ENCODE results near the gene FAT1.

FAT1 gene

GRCh38 chr4:186725469-186726425, 2.1 kb upstream of the FAT1 start:
- DNase-seq (ENCODE audit: low read depth in 3 of 3), result no peak

GRCh38 chr4:186724864-186725468, 1.3 kb upstream of the FAT1 start:
- DNase-seq (ENCODE audit: low read depth in 3 of 3), result no peak

GRCh38 chr4:186724058-186724863, 605 bp upstream of the FAT1 start:
- no peak for DNase-seq (ENCODE audit: low read depth in 3 of 3)

- no peak for DNase-seq (ENCODE audit: low read depth in 3 of 3)
These were observed 812 bp downstream of the FAT1 start for GRCh38 chr4:186722796-186723291.

GRCh38 chr4:186719925-186720694, 3.5 kb downstream of the FAT1 start:
- no peak for DNase-seq (ENCODE audit: low read depth in 3 of 3)

GRCh38 chr4:186717556-186717955, 6.1 kb downstream of the FAT1 start:
- no peak for DNase-seq (ENCODE audit: low read depth in 3 of 3)

- no peak for DNase-seq (ENCODE audit: low read depth in 3 of 3)
These were observed 8.6 kb downstream of the FAT1 start for GRCh38 chr4:186715077-186715476.

GRCh38 chr4:186714006-186714675, 9.5 kb downstream of the FAT1 start:
- no peak for DNase-seq (ENCODE audit: low read depth in 3 of 3)

GRCh38 chr4:186712690-186713089, 11.0 kb downstream of the FAT1 start:
- no peak for DNase-seq (ENCODE audit: low read depth in 3 of 3)

GRCh38 chr4:186710521-186711119, 13.0 kb downstream of the FAT1 start:
- no peak for DNase-seq (ENCODE audit: low read depth in 3 of 3)

- no peak for DNase-seq (ENCODE audit: low read depth in 3 of 3)
These were observed 14.1 kb downstream of the FAT1 start for GRCh38 chr4:186709517-186709916.

- DNase-seq (ENCODE audit: low read depth in 3 of 3), result no peak
These were observed 15.1 kb downstream of the FAT1 start for GRCh38 chr4:186708554-186708953.

GRCh38 chr4:186707996-186708395, 15.7 kb downstream of the FAT1 start:
- DNase-seq (ENCODE audit: low read depth in 3 of 3), result no peak

- no peak for DNase-seq (ENCODE audit: low read depth in 3 of 3)
These were observed 16.1 kb downstream of the FAT1 start for GRCh38 chr4:186707574-186707973.

- DNase-seq (ENCODE audit: low read depth in 3 of 3), result no peak
These were observed 19.6 kb downstream of the FAT1 start for GRCh38 chr4:186704057-186704456.

GRCh38 chr4:186703510-186703909, 20.1 kb downstream of the FAT1 start:
- DNase-seq (ENCODE audit: low read depth in 3 of 3), result no peak

GRCh38 chr4:186702940-186703339, 20.7 kb downstream of the FAT1 start:
- DNase-seq (ENCODE audit: low read depth in 3 of 3), result no peak

- no peak for DNase-seq (ENCODE audit: low read depth in 3 of 3)
These were observed 21.4 kb downstream of the FAT1 start for GRCh38 chr4:186702297-186702696.

GRCh38 chr4:186701788-186702187, 21.9 kb downstream of the FAT1 start:
- no peak for DNase-seq (ENCODE audit: low read depth in 3 of 3)

- DNase-seq (ENCODE audit: low read depth in 3 of 3), result no peak
These were observed 22.4 kb downstream of the FAT1 start for GRCh38 chr4:186701273-186701672.
